Activated T-helper 17 cell treated with anti-CD3 and anti-CD28 coated beads, Interleukin-2, amount 50 U/mL, for 72 hours (primary cell): Measurements from ENCODE around the gene UBXN2A. TPM values are rescaled to one million over a fixed set of nuclear protein-coding genes. Genes with fewer than 3 reads are reported as not detected.

Experiments
- ATAC-seq: fragments of 150-1000 bp; cut with Tn5 transposase; replicated peaks from 2 replicates; pipeline ENCODE4 v1.10.0; 2021; ENCODE audit warnings: mild to moderate bottlenecking, moderate library complexity
- H3K27ac Mint-ChIP-seq: one replicate; pipeline ENCODE4 v1.8.0; 2022; ENCODE audit warnings: mixed read lengths
- H3K27me3 Mint-ChIP-seq: one replicate; pipeline ENCODE4 v1.8.0; 2022; ENCODE audit warnings: mixed read lengths
- H3K36me3 Mint-ChIP-seq: one replicate; pipeline ENCODE4 v1.8.0; 2022; ENCODE audit warnings: low read depth, mild to moderate bottlenecking, mixed read lengths
- H3K4me1 Mint-ChIP-seq: one replicate; pipeline ENCODE4 v1.8.0; 2022; ENCODE audit warnings: mixed read lengths
- H3K4me3 Mint-ChIP-seq: one replicate; pipeline ENCODE4 v1.8.0; 2022; ENCODE audit warnings: mild to moderate bottlenecking, mixed read lengths
- H3K9me3 Mint-ChIP-seq: one replicate; pipeline ENCODE4 v1.8.0; 2022; ENCODE audit warnings: mixed read lengths
- total RNA-seq, 2 donors: library from RNA; stranded (reverse); gene quantifications; one replicate each; pipeline ENCODE4 v1.2.3, GENCODE V29; 2022

The UBXN2A gene
- total RNA-seq, result 10 to 100 TPM in 1 of 2 donors, 1 to 10 TPM in 1; 9.7 to 12.2 TPM

GRCh38 chr2:23939987-23940717 is at the start of gene UBXN2A:
UBXN2A (plus strand) TSS chr2:23940463; CDS start chr2:23958315, 17,852 bp downstream.
- peak; percentile 92 for ATAC-seq
- Mint-ChIP-seq H3K27me3 (peaks cover 5% of the 10 kb centered on the region), H3K27ac (peak within 1 kb of the TSS; percentile 86)

GRCh38 chr2:23900133-23900532 is 40.1 kb upstream of the UBXN2A start:
- H3K27ac Mint-ChIP-seq, result peak overlapping the region; percentile 7
- no peaks in the 10 kb centered on the region for H3K27me3 Mint-ChIP-seq
- no peak for ATAC-seq
- H3K9me3 Mint-ChIP-seq, result no peaks in the 10 kb centered on the region
- H3K36me3 Mint-ChIP-seq, result no peaks in the 10 kb centered on the region
- H3K4me1 Mint-ChIP-seq, result peaks cover 20% of the 10 kb centered on the region
- no peak overlapping the region for H3K4me3 Mint-ChIP-seq

More at GRCh38 chr2:23939987-23940717, at the start of gene UBXN2A:
- Mint-ChIP-seq H3K4me1 (peaks cover 22% of the 10 kb centered on the region), H3K4me3 (peak within 1 kb of the TSS; percentile 92), H3K36me3 (peaks cover 13% of the 10 kb centered on the region), H3K9me3 (no peaks in the 10 kb centered on the region)

- H3K27ac Mint-ChIP-seq, result peak overlapping the region; percentile 7
- peak overlapping the region; percentile 27 for H3K4me3 Mint-ChIP-seq
- no peaks in the 10 kb centered on the region for H3K27me3 Mint-ChIP-seq
- no peaks in the 10 kb centered on the region for H3K36me3 Mint-ChIP-seq
- peak; percentile 74 for ATAC-seq
- peaks cover 20% of the 10 kb centered on the region for H3K4me1 Mint-ChIP-seq
- H3K9me3 Mint-ChIP-seq, result no peaks in the 10 kb centered on the region
Observed at GRCh38 chr2:23900541-23901322, 39.5 kb upstream of the UBXN2A start.

- H3K36me3 Mint-ChIP-seq, result no peaks in the 10 kb centered on the region
- H3K4me1 Mint-ChIP-seq, result peaks cover 15% of the 10 kb centered on the region
- no peak overlapping the region for H3K4me3 Mint-ChIP-seq
- no peak overlapping the region for H3K27ac Mint-ChIP-seq
- no peak for ATAC-seq
- H3K9me3 Mint-ChIP-seq, result no peaks in the 10 kb centered on the region
- H3K27me3 Mint-ChIP-seq, result no peaks in the 10 kb centered on the region
Observed at GRCh38 chr2:23901966-23902846, 38.1 kb upstream of the UBXN2A start.

GRCh38 chr2:23903034-23903433 is 37.2 kb upstream of the UBXN2A start:
- H3K27ac Mint-ChIP-seq, result no peak overlapping the region
- no peak for ATAC-seq
- H3K4me1 Mint-ChIP-seq, result peaks cover 15% of the 10 kb centered on the region
- no peak overlapping the region for H3K4me3 Mint-ChIP-seq
- H3K27me3 Mint-ChIP-seq, result no peaks in the 10 kb centered on the region
- no peaks in the 10 kb centered on the region for H3K36me3 Mint-ChIP-seq
- H3K9me3 Mint-ChIP-seq, result no peaks in the 10 kb centered on the region

- Mint-ChIP-seq H3K27ac (no peak overlapping the region), H3K4me1 (peaks cover 16% of the 10 kb centered on the region), H3K4me3 (no peak overlapping the region), H3K27me3 (no peaks in the 10 kb centered on the region), H3K9me3 (no peaks in the 10 kb centered on the region), H3K36me3 (no peaks in the 10 kb centered on the region)
- no peak for ATAC-seq
Observed at GRCh38 chr2:23904215-23904614, 36.0 kb upstream of the UBXN2A start.

GRCh38 chr2:23904692-23905091 is 35.6 kb upstream of the UBXN2A start:
- Mint-ChIP-seq H3K4me1 (peaks cover 20% of the 10 kb centered on the region), H3K36me3 (no peaks in the 10 kb centered on the region), H3K9me3 (no peaks in the 10 kb centered on the region), H3K27me3 (no peaks in the 10 kb centered on the region), H3K4me3 (no peak overlapping the region), H3K27ac (no peak overlapping the region)
- no peak for ATAC-seq

GRCh38 chr2:23905155-23905554 is 35.1 kb upstream of the UBXN2A start:
- Mint-ChIP-seq H3K27ac (no peak overlapping the region), H3K27me3 (no peaks in the 10 kb centered on the region), H3K4me1 (peaks cover 20% of the 10 kb centered on the region), H3K9me3 (no peaks in the 10 kb centered on the region), H3K36me3 (no peaks in the 10 kb centered on the region), H3K4me3 (no peak overlapping the region)
- ATAC-seq, result no peak

- Mint-ChIP-seq H3K4me3 (peak overlapping the region; percentile 16), H3K9me3 (no peaks in the 10 kb centered on the region), H3K27ac (peak overlapping the region; percentile 17), H3K36me3 (no peaks in the 10 kb centered on the region), H3K4me1 (peaks cover 17% of the 10 kb centered on the region), H3K27me3 (no peaks in the 10 kb centered on the region)
- ATAC-seq, result no peak
Observed at GRCh38 chr2:23912054-23912453, 28.2 kb upstream of the UBXN2A start.

- H3K27me3 Mint-ChIP-seq, result no peaks in the 10 kb centered on the region
- no peak overlapping the region for H3K27ac Mint-ChIP-seq
- no peak overlapping the region for H3K4me3 Mint-ChIP-seq
- H3K4me1 Mint-ChIP-seq, result peaks cover 21% of the 10 kb centered on the region
- no peaks in the 10 kb centered on the region for H3K36me3 Mint-ChIP-seq
- ATAC-seq, result no peak
- no peaks in the 10 kb centered on the region for H3K9me3 Mint-ChIP-seq
Observed at GRCh38 chr2:23915327-23915726, 24.9 kb upstream of the UBXN2A start.

- peak overlapping the region; percentile 86 for H3K27ac Mint-ChIP-seq
- no peaks in the 10 kb centered on the region for H3K9me3 Mint-ChIP-seq
- H3K27me3 Mint-ChIP-seq, result no peaks in the 10 kb centered on the region
- ATAC-seq, result peak; percentile 58
- H3K4me1 Mint-ChIP-seq, result peaks cover 21% of the 10 kb centered on the region
- H3K36me3 Mint-ChIP-seq, result no peaks in the 10 kb centered on the region
- H3K4me3 Mint-ChIP-seq, result peak overlapping the region; percentile 62
Observed at GRCh38 chr2:23916727-23917405, 23.4 kb upstream of the UBXN2A start.

GRCh38 chr2:23918837-23919489 is 21.3 kb upstream of the UBXN2A start:
- no peak for ATAC-seq
- Mint-ChIP-seq H3K36me3 (no peaks in the 10 kb centered on the region), H3K4me1 (peaks cover 27% of the 10 kb centered on the region), H3K27ac (no peak overlapping the region), H3K27me3 (no peaks in the 10 kb centered on the region), H3K9me3 (no peaks in the 10 kb centered on the region), H3K4me3 (no peak overlapping the region)

- H3K4me3 Mint-ChIP-seq, result peak overlapping the region; percentile 91
- no peaks in the 10 kb centered on the region for H3K27me3 Mint-ChIP-seq
- no peaks in the 10 kb centered on the region for H3K36me3 Mint-ChIP-seq
- no peak for ATAC-seq
- H3K4me1 Mint-ChIP-seq, result peaks cover 24% of the 10 kb centered on the region
- no peak overlapping the region for H3K27ac Mint-ChIP-seq
- no peaks in the 10 kb centered on the region for H3K9me3 Mint-ChIP-seq
Observed at GRCh38 chr2:23924589-23925359, 15.5 kb upstream of the UBXN2A start.
